H1 (cell line): Measurements from ENCODE around the gene GPC4. TPM values are rescaled to one million over a fixed set of nuclear protein-coding genes. Genes with fewer than 3 reads are reported as not detected.

Experiments
- CTCF ChIA-PET: fragments of 300-600 bp; sonication (Branson Sonifier 250); formaldehyde crosslinking; loops from one replicate; lab custom pipeline; 2021; ENCODE audit not compliant: partially characterized antibody; lab: Charles Lee
- POLR2A ChIA-PET: fragments of 300-600 bp; sonication (Branson Sonifier 250); formaldehyde crosslinking; loops from one replicate; lab custom pipeline; 2021; ENCODE audit warnings: inconsistent platforms; ENCODE audit not compliant: partially characterized antibody; lab: Charles Lee
- DNase-seq, 2 experiments: peaks; one replicate each; pipeline versions ENCODE4 v3.0.0 to v3.0.0-alpha.2; 2010 to 2022; ENCODE audit warnings: low spot score in 2 of 2, low read depth in 1 of 2, mixed read lengths in 1 of 2
- FAIRE-seq: peaks from 2 replicates; lab custom pipeline; 2011; peaks lifted over from hg19 to GRCh38; lab: Jason Lieb, UNC
- H2AFZ ChIP-seq: 2 replicates; pipeline ENCODE4 v1.8.1; 2012; ENCODE audit warnings: low read length, inconsistent platforms
- H2AK5ac ChIP-seq: 2 replicates; pipeline ENCODE4 v1.6.1; 2013; ENCODE audit warnings: low read depth, low read length
- H2BK120ac ChIP-seq: replicated peaks from 2 replicates; pipeline ENCODE3; 2013; ENCODE audit warnings: low read depth, low read length, inconsistent platforms
- H2BK12ac ChIP-seq: 2 replicates; pipeline ENCODE4 v1.6.1; 2013; ENCODE audit warnings: low read depth, low read length
- H2BK15ac ChIP-seq: 2 replicates; pipeline ENCODE4 v1.6.1; 2013; ENCODE audit warnings: low read length
- H2BK20ac ChIP-seq: 2 replicates; pipeline ENCODE4 v1.6.1; 2013; ENCODE audit warnings: low read length
- H2BK5ac ChIP-seq: 2 replicates; pipeline ENCODE4 v1.6.1; 2013; ENCODE audit warnings: low read depth, low read length
- H3K14ac ChIP-seq: 2 replicates; pipeline ENCODE4 v1.6.1; 2013; ENCODE audit warnings: inconsistent platforms; ENCODE audit not compliant: insufficient read length
- H3K18ac ChIP-seq: 2 replicates; pipeline ENCODE4 v1.6.1; 2013; ENCODE audit warnings: low read length; ENCODE audit errors: extremely low read depth
- H3K23ac ChIP-seq: 2 replicates; pipeline ENCODE4 v1.6.1; 2013; ENCODE audit warnings: inconsistent platforms; ENCODE audit not compliant: insufficient read length
- H3K23me2 ChIP-seq: 2 replicates; pipeline ENCODE4 v1.6.1; 2013; ENCODE audit warnings: low read depth, low read length
- H3K27ac ChIP-seq: 2 replicates; pipeline ENCODE4 v1.6.1; 2011; ENCODE audit warnings: low read depth, low read length, inconsistent platforms
- H3K27me3 ChIP-seq, 4 experiments: replicated peaks in 1 of 4; 1 replicate in 1 of 4; 2 replicates in 3 of 4; pipeline versions ENCODE4 v1.6.1 to v1.8.1; 2011 to 2013; ENCODE audit warnings: low read length in 3 of 4, mild to moderate bottlenecking in 3 of 4, inconsistent platforms in 2 of 4, mixed read lengths in 2 of 4, moderate library complexity in 1 of 4; ENCODE audit not compliant: control insufficient read depth in 3 of 4, insufficient read depth in 3 of 4; ENCODE audit errors: extremely low read depth in 1 of 4
- H3K36me3 ChIP-seq, 4 experiments: 2 replicates each; pipeline versions ENCODE4 v1.6.1 to v1.8.1; 2011 to 2013; ENCODE audit warnings: mild to moderate bottlenecking in 4 of 4, low read length in 3 of 4, moderate library complexity in 2 of 4, control low read depth in 1 of 4, inconsistent platforms in 1 of 4; ENCODE audit not compliant: insufficient read depth in 4 of 4, control insufficient read depth in 2 of 4
- H3K4ac ChIP-seq: replicated peaks from 2 replicates; pipeline ENCODE3; 2013; ENCODE audit warnings: low read length, low read depth, mixed read lengths, inconsistent platforms; ENCODE audit not compliant: insufficient read length
- H3K4me1 ChIP-seq, 4 experiments: replicated peaks in 1 of 4; 1 replicate in 1 of 4; 2 replicates in 3 of 4; pipeline versions ENCODE4 v1.6.1 to v1.8.1; 2011 to 2013; ENCODE audit warnings: low read length in 3 of 4, inconsistent platforms in 2 of 4, mixed read lengths in 1 of 4; ENCODE audit not compliant: insufficient read depth in 4 of 4, control insufficient read depth in 3 of 4
- H3K4me2 ChIP-seq, 2 experiments: 2 replicates each; pipeline versions ENCODE4 v1.6.1 to v1.8.1; 2011 to 2013; ENCODE audit warnings: low read depth in 2 of 2, low read length in 2 of 2, control low read depth in 1 of 2, inconsistent platforms in 1 of 2, mild to moderate bottlenecking in 1 of 2; ENCODE audit not compliant: insufficient read depth in 1 of 2
- H3K4me3 ChIP-seq, 4 experiments: fragments of 200-600, 300-600 bp in 1 of 4; sonication (generic), shearing (Covaris generic), sonication (Bioruptor Twin) in 1 of 4; 2 replicates each; pipeline versions ENCODE4 v1.5.1 to v1.8.1; 2011 to 2016; ENCODE audit warnings: low read length in 4 of 4, low read depth in 3 of 4, control low read depth in 2 of 4, inconsistent platforms in 2 of 4, mild to moderate bottlenecking in 2 of 4, mixed read lengths in 1 of 4, moderate library complexity in 1 of 4; ENCODE audit not compliant: insufficient read depth in 2 of 4; ENCODE audit errors: extremely low read depth in 1 of 4
- H3K56ac ChIP-seq: replicated peaks from 2 replicates; pipeline ENCODE3; 2013; ENCODE audit warnings: low read depth, mild to moderate bottlenecking, mixed read lengths, low read length, inconsistent platforms; ENCODE audit not compliant: insufficient read length
- H3K79me1 ChIP-seq: 2 replicates; pipeline ENCODE4 v1.6.1; 2013; ENCODE audit warnings: low read depth, low read length, control low read depth
- H3K79me2 ChIP-seq, 2 experiments: 2 replicates each; pipeline versions ENCODE4 v1.6.1 to v1.8.1; 2012 to 2013; ENCODE audit warnings: low read length in 2 of 2, mild to moderate bottlenecking in 2 of 2, inconsistent platforms in 1 of 2; ENCODE audit not compliant: insufficient read depth in 2 of 2, control insufficient read depth in 1 of 2
- H3K9ac ChIP-seq, 4 experiments: replicated peaks in 1 of 4; 1 replicate in 1 of 4; 2 replicates in 3 of 4; pipeline versions ENCODE4 v1.6.1 to v1.8.1; 2011 to 2013; ENCODE audit warnings: low read depth in 3 of 4, low read length in 3 of 4, control low read depth in 2 of 4, mild to moderate bottlenecking in 2 of 4, moderate library complexity in 2 of 4, inconsistent platforms in 1 of 4; ENCODE audit errors: extremely low read depth in 1 of 4
- H3K9me3 ChIP-seq, 2 experiments: 2 replicates each; pipeline versions ENCODE4 v1.6.1 to v1.8.1; 2012 to 2013; ENCODE audit warnings: mild to moderate bottlenecking in 2 of 2, moderate library complexity in 2 of 2, control low read depth in 1 of 2, inconsistent platforms in 1 of 2, low read depth in 1 of 2, low read length in 1 of 2, mixed read lengths in 1 of 2; ENCODE audit not compliant: insufficient read depth in 2 of 2
- H4K20me1 ChIP-seq, 2 experiments: replicated peaks in 1 of 2; 2 replicates each; pipeline versions ENCODE3 to v1.8.1; 2011 to 2013; ENCODE audit warnings: inconsistent platforms in 2 of 2, low read length in 2 of 2, mild to moderate bottlenecking in 1 of 2; ENCODE audit not compliant: insufficient read depth in 2 of 2, control insufficient read depth in 1 of 2
- H4K5ac ChIP-seq: 2 replicates; pipeline ENCODE4 v1.6.1; 2013; ENCODE audit warnings: low read length, low read depth, mixed read lengths, inconsistent platforms; ENCODE audit not compliant: insufficient read length
- H4K8ac ChIP-seq: 2 replicates; pipeline ENCODE4 v1.8.0; 2013; ENCODE audit warnings: mild to moderate bottlenecking, moderate library complexity, low read length, inconsistent platforms; ENCODE audit not compliant: insufficient read depth; ENCODE audit errors: extremely low read depth
- H4K91ac ChIP-seq: replicated peaks from 2 replicates; pipeline ENCODE3; 2013; ENCODE audit warnings: low read length, mixed read lengths, inconsistent platforms; ENCODE audit not compliant: insufficient read length
- HDAC2 ChIP-seq, 2 experiments: fragments of 300-600 bp in 1 of 2; sonication (generic) in 1 of 2; IDR thresholded peaks; 2 replicates each; pipeline ENCODE4 v1.6.1; 2011 to 2012; ENCODE audit warnings: low read depth in 2 of 2, low read length in 2 of 2, mild to moderate bottlenecking in 2 of 2, moderate library complexity in 2 of 2, borderline replicate concordance in 1 of 2, inconsistent platforms in 1 of 2
- SAP30 ChIP-seq: fragments of 300-600 bp; sonication (generic); IDR thresholded peaks from 2 replicates; pipeline ENCODE4 v1.7.1; 2012; ENCODE audit warnings: low read length, moderate library complexity, mild to moderate bottlenecking, inconsistent platforms; ENCODE audit not compliant: insufficient read depth, insufficient replicate concordance
- SIRT6 ChIP-seq: IDR thresholded peaks from one replicate; pipeline ENCODE4 v1.7.1; 2012; ENCODE audit warnings: low read length, inconsistent platforms
- WGBS, 2 experiments: shearing (Covaris generic) in 1 of 2; methylation state at CpG; one replicate each; pipeline versions ENCODE4 v1.1.6 to v1.1.7; 2013 to 2015; ENCODE audit warnings: low lambda C conversion rate in 2 of 2, mixed read lengths in 2 of 2, inconsistent platforms in 1 of 2, low coverage in 1 of 2, missing lambda C conversion rate in 1 of 2; ENCODE audit not compliant: insufficient replicate concordance in 2 of 2, insufficient coverage in 1 of 2, insufficient read length in 1 of 2; ENCODE audit errors: extremely low coverage in 1 of 2, missing lambda C conversion rate in 1 of 2; 5-methylcytosine and 5-hydroxymethylcytosine counted together
- polyA plus RNA-seq, 7 experiments: library from polyadenylated mRNA; depleted of rRNA in 3 of 7; stranded (reverse) in 5 of 7; unstranded in 2 of 7; fragments of >200 nt in 5 of 7; fragments of 200-250 nt in 2 of 7; gene quantifications; 1 replicate in 5 of 7; 2 replicates in 1 of 7; 4 replicates in 1 of 7; pipeline versions ENCODE4 v1.2.1 to v1.2.3, GENCODE V29; 2011 to 2013; ENCODE audit warnings: missing spikeins in 2 of 7, mixed read lengths in 2 of 7
- total RNA-seq: library from RNA; stranded (reverse); fragmentation: NEBNext Ultra II Directional; extraction: Animal tissue kit (Norgen Biotek cat#: 25700); gene quantifications from 2 replicates; pipeline ENCODE4 v1.2.1, GENCODE V29; 2021

The GPC4 gene
- total and polyA plus RNA-seq, 2 of the 8 experiments (the other 6 are each of a cell fraction or from before 2014, with no cell fraction given), result 46.8 to 230 TPM

DNA sequence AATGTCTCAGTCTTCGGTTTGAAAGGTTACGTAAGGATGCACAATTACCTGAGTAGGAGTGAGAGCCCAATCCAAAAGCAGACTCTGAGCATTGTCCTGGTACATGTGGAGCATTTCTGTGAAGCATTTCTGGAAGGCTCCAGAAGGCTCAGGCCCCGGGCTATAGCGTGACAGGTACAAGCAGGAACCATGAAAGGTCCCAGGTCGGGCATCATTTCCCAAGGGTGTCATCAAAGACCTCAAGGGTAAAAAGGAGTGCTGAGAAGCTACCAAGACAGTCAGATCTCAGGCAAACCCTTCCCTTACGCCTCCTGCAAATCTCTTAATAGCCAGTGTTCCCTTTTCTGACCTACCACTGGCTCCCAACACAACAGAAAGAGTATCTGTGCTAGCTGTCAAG, 30.8 kb downstream of the GPC4 start:
- Histone ChIP-seq H3K4me3 (no peak overlapping the region), H4K91ac (no peak overlapping the region), H3K14ac (no peak overlapping the region)
- no peak for DNase-seq
- TF ChIP-seq SIRT6, result no peak
- TF ChIP-seq HDAC2 (IDR thresholded peaks at IDR 0.05; ENCODE audit: borderline replicate concordance in 1 of 2, low read depth in 2 of 2, low read length in 2 of 2), result no peak
- TF ChIP-seq SAP30, result no peak
- TF ChIP-seq, all 59 proteins: peak for 0
- Histone ChIP-seq H3K56ac (no peak overlapping the region), H3K9ac (no peak overlapping the region), H2BK20ac (no peak overlapping the region), H3K4me2 (no peak overlapping the region), H3K27ac (no peak overlapping the region), H3K27me3 (no peaks in the 10 kb centered on the region), H2BK15ac (no peak overlapping the region), H4K20me1 (peaks cover 7 to 10% of the 10 kb centered on the region in 2 experiments), H2BK120ac (no peak overlapping the region), H4K5ac (no peak overlapping the region), H2BK5ac (no peak overlapping the region), H3K79me2 (peaks cover 0 to 95% of the 10 kb centered on the region in 2 experiments; a peak in 3 of 4 replicates), H2BK12ac (no peak overlapping the region), H3K36me3 (peaks cover 0 to 6% (median 0%) of the 10 kb centered on the region in 4 experiments; a peak in 1 of 8 replicates), H3K4me1 (peaks cover 0 to 15% (median 4%) of the 10 kb centered on the region in 4 experiments; a peak in 2 of 7 replicates), H4K8ac (no peak overlapping the region), H2AK5ac (no peak overlapping the region), H3K23ac (no peak overlapping the region), H3K23me2 (no peaks in the 10 kb centered on the region), H3K79me1 (no peaks in the 10 kb centered on the region), H3K4ac (no peak overlapping the region), H2AFZ (no peak overlapping the region), H3K9me3 (no peaks in the 10 kb centered on the region), H3K18ac (no peak overlapping the region)
- ChIA-PET POLR2A (interaction anchor here (1.2 to 1.8 kb wide), 2 partner anchors 14 to 32 kb away, joined by 3 to 4 read pairs; no protein-coding TSS in a partner anchor), CTCF (no interaction called here)
- FAIRE-seq, result peak; percentile 69
- 93% methylated on average over 6 of the region's 6 CpGs; no CpG with 5 or more reads in 1 of the 2 experiments for WGBS, 2 experiments
